Immature natural killer cell (primary cell): Measurements from ENCODE around the gene COX7A2L. TPM values are rescaled to one million over a fixed set of nuclear protein-coding genes. Genes with fewer than 3 reads are reported as not detected.
"Not testable (repeated sequence)": the region's sequence is repeated elsewhere in the genome, so short reads cannot be mapped to it uniquely, and the experiment has no call there.

Experiments used
- DNase-seq, 3 donors: peaks; one replicate each; pipeline ENCODE4 v3.0.0; 2022; ENCODE audit warnings: mixed read lengths in 1 of 3
- H3K27ac Mint-ChIP-seq, 6 donors: one replicate each; pipeline ENCODE4 v1.8.0; 2020; ENCODE audit warnings: mixed read lengths in 6 of 6, mild to moderate bottlenecking in 5 of 6, inconsistent platforms in 4 of 6, moderate library complexity in 3 of 6
- H3K27me3 Mint-ChIP-seq, 3 donors: one replicate each; pipeline ENCODE4 v1.8.0; 2020 to 2021; ENCODE audit warnings: low read depth in 3 of 3, mild to moderate bottlenecking in 3 of 3, mixed read lengths in 3 of 3, moderate library complexity in 3 of 3, inconsistent platforms in 1 of 3
- H3K36me3 Mint-ChIP-seq, 3 donors: one replicate each; pipeline ENCODE4 v1.8.0; 2020; ENCODE audit warnings: mixed read lengths in 3 of 3, inconsistent platforms in 2 of 3, mild to moderate bottlenecking in 2 of 3
- H3K4me1 Mint-ChIP-seq, 2 donors: one replicate each; pipeline ENCODE4 v1.8.0; 2020; ENCODE audit warnings: inconsistent platforms in 2 of 2, mild to moderate bottlenecking in 2 of 2, mixed read lengths in 2 of 2, moderate library complexity in 1 of 2
- H3K4me3 Mint-ChIP-seq, 5 donors: one replicate each; pipeline ENCODE4 v1.8.0; 2020; ENCODE audit warnings: mild to moderate bottlenecking in 5 of 5, mixed read lengths in 5 of 5, inconsistent platforms in 3 of 5, moderate library complexity in 3 of 5
- H3K9me3 Mint-ChIP-seq, 6 donors: one replicate each; pipeline ENCODE4 v1.8.0; 2020; ENCODE audit warnings: mild to moderate bottlenecking in 6 of 6, mixed read lengths in 6 of 6, inconsistent platforms in 4 of 6, moderate library complexity in 3 of 6
- polyA plus RNA-seq, 3 donors: library from polyadenylated mRNA; unstranded; fragments of 300-500 nt; fragmentation: Illumina TruSeq; gene quantifications; one replicate each; pipeline ENCODE4 v1.2.3, GENCODE V29; 2021

The COX7A2L gene, protein sequence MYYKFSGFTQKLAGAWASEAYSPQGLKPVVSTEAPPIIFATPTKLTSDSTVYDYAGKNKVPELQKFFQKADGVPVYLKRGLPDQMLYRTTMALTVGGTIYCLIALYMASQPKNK
- 100 to 1,000 TPM; 172 to 205 (median 202) TPM for polyA plus RNA-seq

DNA sequence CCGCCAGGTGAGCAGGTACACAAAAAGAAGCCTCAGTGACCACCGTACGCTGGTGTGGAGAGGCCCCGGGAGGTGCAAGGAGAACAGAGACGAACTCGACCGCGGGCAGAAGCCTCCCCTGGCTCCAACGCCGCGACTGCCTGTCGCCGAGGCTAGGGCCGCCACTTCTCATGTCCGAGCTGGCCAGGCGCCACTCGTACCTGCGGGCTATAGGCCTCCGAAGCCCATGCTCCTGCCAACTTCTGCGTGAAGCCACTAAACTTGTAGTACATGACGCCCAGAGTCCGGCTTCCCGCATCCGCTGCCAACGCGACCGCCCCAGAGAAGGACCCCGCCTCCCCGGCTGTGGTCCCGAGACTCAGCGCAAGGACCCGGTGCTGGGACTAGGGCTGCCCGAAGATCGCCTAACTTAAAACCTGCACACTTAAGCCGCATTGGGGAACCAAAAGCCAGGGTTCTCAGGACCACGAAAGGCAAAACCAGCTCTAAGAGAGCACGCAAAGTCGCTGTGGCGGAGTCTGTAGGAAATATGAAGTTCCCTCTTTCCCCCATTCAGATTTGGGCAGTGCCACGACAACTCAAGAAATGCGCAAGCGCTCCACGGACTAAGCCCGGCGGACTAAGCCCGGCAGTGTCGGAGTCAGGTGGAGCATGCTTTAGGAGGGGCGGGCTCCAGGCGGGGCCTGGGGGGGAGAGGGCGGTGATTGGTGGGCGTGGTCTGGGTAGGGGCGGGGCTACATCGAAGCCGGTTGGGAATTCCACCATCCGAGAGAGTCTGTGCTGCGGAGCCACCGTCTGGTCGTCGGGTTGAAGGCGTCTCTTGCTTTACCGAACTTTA is at the start of gene COX7A2L:
Gene COX7A2L (minus strand): TSS at position 328 of the 838 bp plus-strand sequence. CDS start 56 bp downstream, at position 272.
- peaks cover 50 to 63% of the 10 kb centered on the region in 2 donors for H3K4me1 Mint-ChIP-seq

DNA sequence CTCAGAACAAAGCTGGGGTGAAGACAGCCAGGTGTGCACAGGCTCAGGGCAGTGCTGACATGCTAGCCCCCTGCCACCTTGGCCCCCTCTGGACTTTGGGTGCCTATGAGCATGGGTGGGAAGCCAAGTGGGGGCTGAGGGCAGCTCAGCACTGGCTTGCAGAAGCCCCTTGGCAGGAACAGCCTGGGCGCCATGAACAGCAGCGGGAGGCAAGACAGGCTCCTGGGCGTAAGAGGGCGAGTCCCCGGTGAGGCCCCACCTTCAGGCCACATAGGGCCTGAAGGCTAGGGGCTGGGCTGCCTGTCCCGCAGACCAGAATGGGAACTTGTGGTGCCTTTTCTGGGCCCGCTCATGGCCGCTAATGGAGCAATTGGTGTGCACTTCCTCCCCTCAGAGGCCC is 47.0 kb upstream of the COX7A2L start:
- Mint-ChIP-seq H3K9me3 (no peaks in the 10 kb centered on the region), H3K27me3 (peaks cover 0 to 2% (median 2%) of the 10 kb centered on the region in 3 donors), H3K4me1 (no peaks in the 10 kb centered on the region), H3K4me3 (no peak overlapping the region), H3K27ac (no peak overlapping the region), H3K36me3 (no peaks in the 10 kb centered on the region)
- no peak for DNase-seq

More for the DNA sequence above, at the start of gene COX7A2L:
- peak within 1 kb of the TSS; percentile 87 to 96 (median 92) for H3K4me3 Mint-ChIP-seq
- no peaks in the 10 kb centered on the region for H3K9me3 Mint-ChIP-seq
- H3K27ac Mint-ChIP-seq = peak within 1 kb of the TSS; percentile 95 to 97 (median 96)
- H3K27me3 Mint-ChIP-seq = peaks cover 0 to 17% (median 8%) of the 10 kb centered on the region in 3 donors
- peak; percentile 96 to 97 (median 96) for DNase-seq
- H3K36me3 Mint-ChIP-seq = no peaks in the 10 kb centered on the region

DNA sequence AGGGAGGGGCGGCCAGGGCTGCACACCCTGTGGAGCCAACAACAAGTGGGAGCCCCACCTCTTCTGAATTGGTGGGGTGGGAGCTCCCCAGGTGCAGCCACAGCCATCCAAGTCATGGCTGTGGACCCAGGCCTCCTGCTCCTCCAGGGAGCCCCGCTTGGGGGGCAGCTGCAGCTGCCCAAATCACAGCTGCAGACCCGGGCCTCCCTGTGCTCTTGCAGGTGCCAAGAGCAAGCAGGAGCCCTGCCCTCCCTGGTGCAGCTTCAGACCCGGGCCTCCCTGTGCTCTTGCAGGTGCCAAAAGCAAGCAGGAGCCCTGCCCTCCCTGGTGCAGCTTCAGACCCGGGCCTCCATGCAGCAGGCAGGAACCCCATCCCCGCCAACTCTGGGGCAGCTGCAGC is 46.5 kb upstream of the COX7A2L start:
- peaks cover 0 to 2% (median 2%) of the 10 kb centered on the region in 3 donors for H3K27me3 Mint-ChIP-seq
- no peaks in the 10 kb centered on the region for H3K4me1 Mint-ChIP-seq

DNA sequence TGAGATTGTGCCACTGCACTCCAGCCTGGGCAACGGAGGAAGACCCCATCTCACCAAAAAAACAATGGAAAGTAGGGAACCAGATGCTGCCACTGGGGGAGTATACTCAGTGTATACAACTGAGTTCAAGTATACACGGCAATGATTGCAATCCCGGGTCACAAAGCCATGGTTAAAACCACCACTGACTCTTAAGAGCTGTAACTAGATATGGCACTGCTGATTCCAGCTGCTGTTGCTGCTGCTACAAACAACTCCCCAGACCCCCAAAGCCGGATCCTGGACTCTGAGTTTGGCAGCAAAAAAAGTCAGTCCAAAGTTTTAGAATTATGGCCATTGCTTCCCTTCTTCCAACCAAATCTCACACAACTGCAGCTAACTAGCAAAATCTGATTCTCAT is 43.7 kb upstream of the COX7A2L start:
- Mint-ChIP-seq H3K27me3 (peaks cover 0 to 5% (median 0%) of the 10 kb centered on the region in 3 donors), H3K4me3 (no peak overlapping the region), H3K27ac (no peak overlapping the region), H3K36me3 (no peaks in the 10 kb centered on the region), H3K4me1 (no peaks in the 10 kb centered on the region), H3K9me3 (no peaks in the 10 kb centered on the region)
- DNase-seq = no peak

More for the DNA sequence above, 46.5 kb upstream of the COX7A2L start:
- Mint-ChIP-seq H3K4me3 (no peak overlapping the region), H3K9me3 (no peaks in the 10 kb centered on the region), H3K36me3 (no peaks in the 10 kb centered on the region), H3K27ac (no peak overlapping the region)
- DNase-seq = no peak

DNA sequence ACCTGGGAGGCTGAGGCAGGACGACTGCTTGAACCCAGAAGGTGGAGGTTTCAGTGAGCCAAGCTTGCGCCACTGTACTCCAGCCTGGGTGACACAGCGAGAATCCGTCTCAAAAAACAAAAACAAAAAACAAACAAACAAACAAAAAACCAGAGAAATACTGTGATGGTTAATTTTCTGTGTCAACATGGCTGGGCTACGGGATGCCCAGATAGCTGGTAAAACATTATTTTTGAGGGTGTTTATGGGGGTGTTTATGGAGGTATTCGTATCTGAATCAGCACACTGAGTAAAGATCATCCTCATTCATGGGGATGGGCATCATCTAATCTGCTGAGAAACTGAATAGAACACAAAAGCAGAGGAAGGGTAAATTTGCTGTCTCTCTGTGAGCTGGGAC is 40.8 kb upstream of the COX7A2L start:
- no peak overlapping the region for H3K4me3 Mint-ChIP-seq
- H3K4me1 Mint-ChIP-seq = no peaks in the 10 kb centered on the region
- DNase-seq = no peak
- peaks cover 1 to 11% (median 9%) of the 10 kb centered on the region in 3 donors for H3K27me3 Mint-ChIP-seq
- no peak overlapping the region for H3K27ac Mint-ChIP-seq
- H3K36me3 Mint-ChIP-seq = no peaks in the 10 kb centered on the region
- no peaks in the 10 kb centered on the region for H3K9me3 Mint-ChIP-seq

DNA sequence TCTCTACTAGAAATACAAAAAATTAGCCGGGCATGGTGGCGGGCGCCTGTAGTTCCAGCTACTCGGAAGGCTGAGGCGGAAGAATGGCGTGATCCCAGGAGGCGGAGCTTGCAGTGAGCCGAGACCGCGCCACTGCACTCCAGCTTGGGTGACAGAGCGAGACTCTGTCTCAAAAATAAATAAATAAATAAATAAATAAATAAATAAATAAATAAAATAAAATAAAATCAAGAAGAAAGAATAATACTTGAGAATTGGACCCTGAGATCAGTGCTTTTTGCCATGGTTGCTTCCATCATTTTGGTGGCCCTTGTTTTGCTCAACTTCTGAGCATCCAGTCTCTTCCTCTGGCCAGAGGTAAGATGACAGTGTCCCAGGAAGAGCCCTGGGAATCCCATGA is 37.0 kb upstream of the COX7A2L start:
- not testable (repeated sequence) for H3K27ac Mint-ChIP-seq, H3K4me3 Mint-ChIP-seq, H3K4me1 Mint-ChIP-seq, H3K36me3 Mint-ChIP-seq, H3K9me3 Mint-ChIP-seq, DNase-seq
- peaks cover 10 to 11% (median 11%) of the 10 kb centered on the region in 3 donors for H3K27me3 Mint-ChIP-seq

DNA sequence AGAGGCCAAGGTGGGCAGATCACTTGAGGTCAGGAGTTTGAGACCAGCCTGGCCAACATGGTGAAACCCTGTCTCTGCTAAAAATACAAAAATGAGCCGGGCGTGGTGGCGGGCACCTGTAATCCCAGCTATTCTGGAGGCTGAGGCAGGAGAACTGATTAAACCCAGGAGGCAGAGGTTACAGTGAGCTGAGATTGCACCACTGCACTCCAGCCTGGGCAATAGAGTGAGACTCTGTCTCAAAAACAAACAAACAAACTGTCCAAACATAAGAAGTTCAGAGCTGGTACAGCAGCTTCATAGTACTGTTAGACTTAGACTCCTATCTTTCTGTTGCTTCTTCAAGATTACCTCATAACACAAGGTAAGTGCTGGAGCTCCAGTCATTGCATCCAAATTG is 32.3 kb upstream of the COX7A2L start:
- not testable (repeated sequence) for H3K9me3 Mint-ChIP-seq, H3K4me3 Mint-ChIP-seq, DNase-seq, H3K4me1 Mint-ChIP-seq, H3K27ac Mint-ChIP-seq, H3K36me3 Mint-ChIP-seq
- peaks cover 10 to 17% (median 12%) of the 10 kb centered on the region in 3 donors for H3K27me3 Mint-ChIP-seq

DNA sequence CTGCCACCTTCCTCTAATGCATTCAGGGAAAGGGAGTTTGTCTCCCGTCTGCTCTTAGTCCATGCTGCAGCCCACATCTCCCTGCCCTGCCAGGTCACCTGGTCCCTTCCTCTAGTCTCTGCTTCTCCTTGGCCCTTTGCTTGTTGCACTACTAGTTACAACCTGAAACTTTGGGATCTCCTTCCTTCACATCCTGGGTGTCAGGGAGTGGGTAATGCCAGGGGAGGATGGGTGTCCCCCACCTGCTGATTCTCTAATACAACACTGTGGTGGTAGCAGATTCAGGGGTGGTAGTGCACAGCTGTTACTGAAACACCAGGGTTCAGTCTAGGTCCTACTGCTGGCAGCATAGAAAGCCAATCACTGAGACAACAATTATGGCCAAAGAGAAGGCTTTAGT is 31.2 kb upstream of the COX7A2L start:
- DNase-seq = no peak
- Mint-ChIP-seq H3K4me3 (no peak overlapping the region), H3K27ac (no peak overlapping the region), H3K36me3 (no peaks in the 10 kb centered on the region), H3K27me3 (peaks cover 6 to 13% (median 10%) of the 10 kb centered on the region in 3 donors), H3K9me3 (no peaks in the 10 kb centered on the region), H3K4me1 (no peaks in the 10 kb centered on the region)

DNA sequence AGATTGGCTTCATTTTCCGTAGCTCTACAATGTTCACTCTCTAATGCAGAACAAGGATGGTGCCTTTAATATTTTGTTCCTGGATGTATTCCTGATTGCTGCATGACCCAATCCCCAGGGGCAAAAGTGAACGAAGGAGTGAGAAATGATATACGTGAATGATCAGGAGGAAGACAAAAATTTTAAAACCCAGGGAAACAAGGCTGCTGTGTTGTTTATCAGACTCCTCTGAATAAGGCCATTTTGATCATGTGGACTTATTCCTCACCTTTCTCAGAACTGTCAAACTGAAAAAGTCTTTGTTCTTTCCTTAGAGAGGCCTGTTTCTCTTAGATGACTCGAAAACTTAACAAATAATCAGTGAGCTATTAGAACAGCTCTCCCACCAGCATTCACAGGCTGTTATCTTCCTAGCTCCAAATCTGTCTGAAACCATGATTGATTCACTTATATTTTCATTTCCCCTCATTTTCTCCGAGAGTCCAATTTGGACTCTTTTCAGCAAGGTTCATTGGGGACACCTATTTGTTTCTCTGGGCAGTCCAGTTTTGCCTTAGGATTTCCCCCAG is 29.5 kb upstream of the COX7A2L start:
- no peaks in the 10 kb centered on the region for H3K9me3 Mint-ChIP-seq
- DNase-seq = no peak
- no peak overlapping the region for H3K27ac Mint-ChIP-seq
- H3K36me3 Mint-ChIP-seq = no peaks in the 10 kb centered on the region
- peaks cover 3 to 17% (median 5%) of the 10 kb centered on the region in 3 donors for H3K27me3 Mint-ChIP-seq
- no peak overlapping the region for H3K4me3 Mint-ChIP-seq
- H3K4me1 Mint-ChIP-seq = no peaks in the 10 kb centered on the region

DNA sequence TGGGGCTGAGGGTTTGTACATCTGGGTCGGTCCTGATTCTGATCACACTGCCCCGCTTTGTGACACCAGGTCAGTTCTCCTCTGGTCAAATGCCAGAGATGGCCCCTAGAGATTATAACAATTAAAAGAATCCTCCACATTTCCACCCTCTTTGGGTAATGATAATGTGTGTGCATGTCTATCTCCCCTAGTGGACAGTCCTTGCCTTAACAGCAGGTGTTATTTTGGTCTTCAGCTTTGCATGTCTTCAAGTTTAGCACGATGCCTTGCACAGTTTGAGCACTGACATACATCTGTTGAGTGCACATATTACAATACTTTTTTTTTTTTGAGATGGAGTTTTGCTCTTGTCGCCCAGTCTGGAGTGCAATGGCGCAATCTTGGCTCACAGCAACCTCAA is 25.7 kb upstream of the COX7A2L start:
- no peak overlapping the region for H3K4me3 Mint-ChIP-seq
- H3K27me3 Mint-ChIP-seq = peaks cover 0 to 13% (median 3%) of the 10 kb centered on the region in 3 donors
- no peak overlapping the region for H3K27ac Mint-ChIP-seq
- H3K36me3 Mint-ChIP-seq = no peaks in the 10 kb centered on the region
- no peaks in the 10 kb centered on the region for H3K4me1 Mint-ChIP-seq
- DNase-seq = peak in 1 of 3 donors; percentile 11
- no peaks in the 10 kb centered on the region for H3K9me3 Mint-ChIP-seq

DNA sequence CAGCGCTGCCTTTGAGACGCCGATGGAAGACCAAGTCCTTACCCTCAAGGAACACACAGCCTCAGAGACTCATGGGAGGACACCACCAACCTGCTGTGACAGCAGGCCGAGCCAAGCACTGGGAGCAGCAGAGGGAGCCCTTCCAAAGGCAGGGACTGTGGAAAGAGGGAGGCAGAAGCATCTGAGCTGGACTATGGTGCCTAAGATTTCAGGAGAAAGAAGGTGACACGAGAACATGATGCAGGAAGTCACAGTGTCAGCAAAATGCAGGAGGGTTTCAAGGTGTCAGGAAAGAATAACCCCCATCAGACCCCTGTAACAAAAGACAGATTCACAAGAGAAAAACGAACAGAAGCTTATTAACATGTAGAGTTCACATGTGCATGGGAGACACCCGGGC is 24.2 kb upstream of the COX7A2L start:
- Mint-ChIP-seq H3K36me3 (no peaks in the 10 kb centered on the region), H3K9me3 (no peaks in the 10 kb centered on the region), H3K27ac (no peak overlapping the region), H3K27me3 (peaks cover 2 to 7% (median 2%) of the 10 kb centered on the region in 3 donors), H3K4me1 (no peaks in the 10 kb centered on the region), H3K4me3 (no peak overlapping the region)
- DNase-seq = no peak

DNA sequence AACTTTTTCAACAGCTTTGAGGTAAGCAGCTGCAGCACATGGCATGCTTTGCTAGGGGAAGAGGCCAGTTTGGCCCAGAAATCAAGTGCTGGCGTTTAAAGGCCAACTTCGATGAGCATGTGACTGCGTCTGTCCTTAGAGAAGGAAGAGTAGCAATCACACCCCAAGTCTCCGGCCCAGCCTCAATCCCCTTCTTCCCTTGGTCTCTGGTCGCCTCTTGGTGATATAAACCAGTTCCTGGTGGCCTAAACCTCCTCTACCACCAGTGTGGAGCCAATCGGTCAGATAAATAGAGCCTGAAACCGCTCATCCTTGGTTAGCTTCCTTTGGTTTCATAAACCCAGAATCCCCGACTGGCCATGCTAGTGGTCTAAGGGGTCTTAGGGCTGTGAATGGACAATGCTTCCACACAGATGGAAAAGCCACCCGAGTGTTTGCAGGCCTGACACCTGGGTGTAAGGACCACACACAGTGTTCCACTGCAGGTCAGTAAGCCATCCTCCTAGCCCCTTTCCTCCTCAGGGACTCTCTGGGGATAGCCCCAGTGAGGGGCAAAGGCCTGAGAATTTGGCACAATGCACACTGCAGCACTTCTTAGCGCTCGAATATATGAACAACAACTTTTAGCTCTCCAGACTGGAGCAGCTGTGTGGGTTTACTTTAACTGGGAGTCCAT is 23.0 kb upstream of the COX7A2L start:
- no peak for DNase-seq
- no peak overlapping the region for H3K27ac Mint-ChIP-seq
- H3K27me3 Mint-ChIP-seq = peaks cover 2 to 7% (median 6%) of the 10 kb centered on the region in 3 donors

DNA sequence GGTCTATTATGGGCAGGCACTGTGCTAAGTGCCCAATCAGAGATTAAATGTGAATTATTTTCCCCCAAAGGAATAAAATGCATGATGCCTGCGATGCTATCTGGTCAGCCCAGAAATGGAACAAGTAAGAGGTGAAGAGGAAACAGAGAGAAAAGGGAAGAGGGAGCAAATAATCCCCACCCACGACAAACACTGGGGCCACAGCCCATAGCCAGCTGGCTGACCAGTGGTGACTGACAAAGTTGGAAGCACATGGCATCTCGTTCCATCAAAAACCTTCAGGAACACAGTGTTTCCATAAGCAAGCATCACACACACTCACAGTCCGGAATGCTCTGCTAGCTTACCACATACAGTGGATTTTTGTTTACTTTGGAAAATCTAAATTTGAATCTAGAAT is 21.1 kb upstream of the COX7A2L start:
- no peak for DNase-seq
- no peaks in the 10 kb centered on the region for H3K9me3 Mint-ChIP-seq
- peaks cover 2 to 7% (median 6%) of the 10 kb centered on the region in 3 donors for H3K27me3 Mint-ChIP-seq
- H3K4me1 Mint-ChIP-seq = no peaks in the 10 kb centered on the region
- H3K36me3 Mint-ChIP-seq = no peaks in the 10 kb centered on the region
- no peak overlapping the region for H3K4me3 Mint-ChIP-seq
- H3K27ac Mint-ChIP-seq = no peak overlapping the region

More for the DNA sequence above, 23.0 kb upstream of the COX7A2L start:
- no peak overlapping the region for H3K4me3 Mint-ChIP-seq
- no peaks in the 10 kb centered on the region for H3K4me1 Mint-ChIP-seq
- no peaks in the 10 kb centered on the region for H3K36me3 Mint-ChIP-seq
- H3K9me3 Mint-ChIP-seq = no peaks in the 10 kb centered on the region

DNA sequence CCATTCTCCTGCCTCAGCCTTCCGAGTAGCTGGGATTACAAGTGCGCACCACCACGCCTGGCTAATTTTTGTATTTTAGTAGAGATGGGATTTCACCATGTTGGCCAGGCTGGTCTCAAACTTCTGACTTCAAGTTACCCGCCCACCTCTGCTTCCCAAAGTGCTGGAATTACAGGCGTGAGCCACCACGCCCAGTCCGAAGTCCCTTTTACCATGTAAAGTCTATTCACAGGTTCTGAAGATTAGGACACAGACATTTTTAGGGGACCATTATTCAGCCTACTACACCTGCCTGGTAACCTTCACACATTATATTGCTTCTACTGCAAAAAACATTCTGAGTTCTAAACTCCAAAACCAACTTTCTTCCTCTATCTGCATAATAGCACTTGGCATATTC is 19.0 kb upstream of the COX7A2L start:
- H3K9me3 Mint-ChIP-seq, H3K4me1 Mint-ChIP-seq, DNase-seq, H3K4me3 Mint-ChIP-seq, H3K27ac Mint-ChIP-seq, H3K36me3 Mint-ChIP-seq: not testable (repeated sequence)
- peaks cover 2 to 11% (median 6%) of the 10 kb centered on the region in 3 donors for H3K27me3 Mint-ChIP-seq
